Large intestine (tissue), 3 donors: Measurements from ENCODE around the gene DLEC1. TPM values are rescaled to one million over a fixed set of nuclear protein-coding genes. Genes with fewer than 3 reads are reported as not detected.

Experiments used
- DNase-seq, 2 donors: peaks; one replicate each; pipeline versions ENCODE4 v3.0.0 to v3.0.0-alpha.2; 2013
- H3K27ac ChIP-seq: one replicate; pipeline ENCODE4 v1.5.1; 2013; ENCODE audit warnings: low read length
- H3K27me3 ChIP-seq: 2 replicates; pipeline ENCODE4 v1.6.1; 2013; ENCODE audit warnings: low read length; ENCODE audit not compliant: control insufficient read depth, insufficient read depth
- H3K36me3 ChIP-seq: 2 replicates; pipeline ENCODE4 v1.6.1; 2013; ENCODE audit warnings: low read length; ENCODE audit not compliant: control insufficient read depth, insufficient read depth
- H3K4me1 ChIP-seq: one replicate; pipeline ENCODE4 v1.6.1; 2013; ENCODE audit warnings: low read length; ENCODE audit not compliant: control insufficient read depth, insufficient read depth
- H3K4me3 ChIP-seq: one replicate; pipeline ENCODE4 v1.5.1; 2013; ENCODE audit warnings: low read length
- H3K9me3 ChIP-seq: one replicate; pipeline ENCODE4 v1.6.1; 2013; ENCODE audit warnings: mild to moderate bottlenecking, low read depth, low read length, moderate library complexity; ENCODE audit not compliant: control insufficient read depth
- WGBS: methylation state at CpG from one replicate; pipeline ENCODE4 v1.1.5; 2013; ENCODE audit warnings: low lambda C conversion rate; ENCODE audit not compliant: insufficient coverage; 5-methylcytosine and 5-hydroxymethylcytosine counted together
- polyA plus RNA-seq: library from polyadenylated mRNA; unstranded; fragments of 120-200 nt; gene quantifications from one replicate; pipeline ENCODE4 v1.2.1, GENCODE V29; 2013

Gene DLEC1
- polyA plus RNA-seq, 1 donor, result 1.2 TPM

- Histone ChIP-seq H3K27me3 (no peaks in the 10 kb centered on the region), H3K27ac (no peak overlapping the region), H3K4me1 (no peaks in the 10 kb centered on the region), H3K36me3 (peaks cover 17% of the 10 kb centered on the region), H3K9me3 (no peaks in the 10 kb centered on the region), H3K4me3 (no peak overlapping the region)
- WGBS, result 67% methylated on average over 1 of the region's 9 CpGs
- no peak for DNase-seq
These were observed 76.8 kb downstream of the DLEC1 start for GRCh38 chr3:38115645-38116427.

- no peak for DNase-seq
- H3K4me3 ChIP-seq, result no peak overlapping the region
- no peaks in the 10 kb centered on the region for H3K4me1 ChIP-seq
- H3K27ac ChIP-seq, result no peak overlapping the region
- H3K36me3 ChIP-seq, result peaks cover 25% of the 10 kb centered on the region
- H3K9me3 ChIP-seq, result no peaks in the 10 kb centered on the region
- WGBS, result no CpG with 5 or more reads among the region's 12 CpGs
- H3K27me3 ChIP-seq, result no peaks in the 10 kb centered on the region
These were observed 77.6 kb downstream of the DLEC1 start for GRCh38 chr3:38116471-38117162.

- Histone ChIP-seq H3K9me3 (no peaks in the 10 kb centered on the region), H3K27me3 (no peaks in the 10 kb centered on the region), H3K36me3 (peaks cover 31% of the 10 kb centered on the region), H3K27ac (no peak overlapping the region), H3K4me1 (no peaks in the 10 kb centered on the region), H3K4me3 (no peak overlapping the region)
- DNase-seq, result no peak
- no CpG with 5 or more reads among the region's 10 CpGs for WGBS
These were observed 78.2 kb downstream of the DLEC1 start for GRCh38 chr3:38117163-38117716.

GRCh38 chr3:38117748-38118420 lies 78.9 kb downstream of the DLEC1 start:
- DNase-seq, result peak; percentile 65 to 70
- H3K4me1 ChIP-seq, result no peaks in the 10 kb centered on the region
- no peaks in the 10 kb centered on the region for H3K9me3 ChIP-seq
- H3K36me3 ChIP-seq, result peaks cover 38% of the 10 kb centered on the region
- no peak overlapping the region for H3K27ac ChIP-seq
- no CpG with 5 or more reads among the region's 11 CpGs for WGBS
- no peak overlapping the region for H3K4me3 ChIP-seq
- H3K27me3 ChIP-seq, result no peaks in the 10 kb centered on the region

GRCh38 chr3:38118421-38119247 lies 79.6 kb downstream of the DLEC1 start:
- Histone ChIP-seq H3K4me1 (no peaks in the 10 kb centered on the region), H3K36me3 (peaks cover 45% of the 10 kb centered on the region), H3K4me3 (no peak overlapping the region), H3K27me3 (no peaks in the 10 kb centered on the region), H3K27ac (no peak overlapping the region), H3K9me3 (no peaks in the 10 kb centered on the region)
- WGBS, result no CpG with 5 or more reads among the region's 13 CpGs
- DNase-seq, result no peak

- Histone ChIP-seq H3K27me3 (no peaks in the 10 kb centered on the region), H3K27ac (no peak overlapping the region), H3K9me3 (no peaks in the 10 kb centered on the region), H3K36me3 (peaks cover 47% of the 10 kb centered on the region), H3K4me1 (peaks cover 1% of the 10 kb centered on the region), H3K4me3 (no peak overlapping the region)
- WGBS, result no CpG with 5 or more reads among the region's 1 CpG
- DNase-seq, result no peak
These were observed 80.2 kb downstream of the DLEC1 start for GRCh38 chr3:38119248-38119544.

- H3K9me3 ChIP-seq, result no peaks in the 10 kb centered on the region
- no peaks in the 10 kb centered on the region for H3K27me3 ChIP-seq
- no CpG with 5 or more reads among the region's 7 CpGs for WGBS
- peaks cover 7% of the 10 kb centered on the region for H3K4me1 ChIP-seq
- H3K36me3 ChIP-seq, result peaks cover 54% of the 10 kb centered on the region
- H3K27ac ChIP-seq, result no peak overlapping the region
- no peak for DNase-seq
- no peak overlapping the region for H3K4me3 ChIP-seq
These were observed 81.0 kb downstream of the DLEC1 start for GRCh38 chr3:38119821-38120692.

- Histone ChIP-seq H3K27ac (no peak overlapping the region), H3K36me3 (peaks cover 60% of the 10 kb centered on the region), H3K27me3 (no peaks in the 10 kb centered on the region), H3K4me1 (peaks cover 12% of the 10 kb centered on the region), H3K4me3 (no peak overlapping the region), H3K9me3 (no peaks in the 10 kb centered on the region)
- DNase-seq, result no peak
- no CpG with 5 or more reads among the region's 11 CpGs for WGBS
These were observed 81.9 kb downstream of the DLEC1 start for GRCh38 chr3:38120693-38121450.

GRCh38 chr3:38121451-38121831 lies 82.4 kb downstream of the DLEC1 start:
- no CpG with 5 or more reads among the region's 9 CpGs for WGBS
- no peak overlapping the region for H3K4me3 ChIP-seq
- H3K27me3 ChIP-seq, result no peaks in the 10 kb centered on the region
- no peaks in the 10 kb centered on the region for H3K9me3 ChIP-seq
- no peak overlapping the region for H3K27ac ChIP-seq
- no peak for DNase-seq
- peaks cover 18% of the 10 kb centered on the region for H3K4me1 ChIP-seq
- peaks cover 66% of the 10 kb centered on the region for H3K36me3 ChIP-seq
